GM19193 (cell line): ENCODE results near the gene IQCE.

Source experiments
- POLR2A ChIP-seq: IDR thresholded peaks from 4 replicates; pipeline ENCODE4 v1.6.1; 2011; ENCODE audit not compliant: insufficient read depth, insufficient read length; ENCODE audit errors: extremely low read depth

IQCE gene

DNA sequence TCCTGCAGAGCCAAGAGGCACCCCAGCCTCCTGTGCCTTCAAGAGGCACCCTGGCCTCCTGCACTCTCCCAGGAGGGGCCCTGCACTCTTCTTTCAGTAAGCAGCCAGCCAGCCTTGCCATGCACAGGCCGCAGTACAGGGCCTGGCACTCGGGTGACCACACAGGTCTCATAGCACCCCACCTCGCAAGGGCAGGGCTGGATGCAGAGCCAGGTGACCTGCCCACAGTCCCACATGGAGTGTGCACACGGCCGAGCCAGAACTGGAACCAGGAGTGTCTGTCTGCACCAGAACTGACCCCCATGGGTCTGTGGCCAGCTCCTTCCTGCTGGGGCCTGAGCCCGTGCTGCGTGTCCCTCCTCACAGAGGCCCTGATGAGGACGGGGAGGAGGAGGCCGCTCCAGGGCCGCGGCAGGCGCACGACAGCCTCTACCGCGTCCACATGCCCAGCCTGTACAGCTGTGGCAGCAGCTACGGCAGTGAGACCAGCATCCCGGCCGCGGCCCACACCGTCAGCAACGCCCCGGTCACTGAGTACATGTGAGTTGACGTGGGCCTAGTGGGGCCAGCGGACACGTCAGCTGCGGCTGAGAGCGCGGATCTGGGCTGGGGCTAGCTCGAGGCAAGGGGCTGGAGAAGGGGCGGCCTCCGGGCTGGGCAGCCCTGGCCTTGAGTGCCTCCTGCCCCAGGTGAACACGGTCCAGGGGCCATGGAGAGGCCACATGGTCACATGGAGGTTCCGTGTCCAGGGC lies 99.3 kb downstream of the IQCE start:
- TF ChIP-seq POLR2A, result no peak

DNA sequence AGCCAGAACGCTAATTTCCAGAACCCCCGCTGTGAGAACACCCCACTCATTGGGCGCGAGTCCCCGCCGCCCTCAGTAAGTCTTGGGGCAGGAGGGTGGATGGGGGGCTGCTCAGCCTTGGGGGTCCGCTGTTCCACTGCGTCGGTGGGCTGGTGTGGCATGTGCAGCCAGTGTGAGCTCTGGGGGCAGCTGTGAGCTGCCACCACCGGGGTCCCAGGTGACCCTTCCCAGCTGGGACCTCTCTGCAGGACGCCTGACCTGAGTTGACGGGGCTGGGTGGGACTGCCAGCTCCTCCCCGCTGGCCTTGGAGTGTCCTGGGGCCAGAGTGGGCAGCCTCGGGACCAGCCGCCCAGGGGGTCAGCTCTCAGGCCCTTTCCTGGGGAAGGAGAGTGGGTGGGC lies 100.2 kb downstream of the IQCE start:
- no peak for TF ChIP-seq POLR2A

DNA sequence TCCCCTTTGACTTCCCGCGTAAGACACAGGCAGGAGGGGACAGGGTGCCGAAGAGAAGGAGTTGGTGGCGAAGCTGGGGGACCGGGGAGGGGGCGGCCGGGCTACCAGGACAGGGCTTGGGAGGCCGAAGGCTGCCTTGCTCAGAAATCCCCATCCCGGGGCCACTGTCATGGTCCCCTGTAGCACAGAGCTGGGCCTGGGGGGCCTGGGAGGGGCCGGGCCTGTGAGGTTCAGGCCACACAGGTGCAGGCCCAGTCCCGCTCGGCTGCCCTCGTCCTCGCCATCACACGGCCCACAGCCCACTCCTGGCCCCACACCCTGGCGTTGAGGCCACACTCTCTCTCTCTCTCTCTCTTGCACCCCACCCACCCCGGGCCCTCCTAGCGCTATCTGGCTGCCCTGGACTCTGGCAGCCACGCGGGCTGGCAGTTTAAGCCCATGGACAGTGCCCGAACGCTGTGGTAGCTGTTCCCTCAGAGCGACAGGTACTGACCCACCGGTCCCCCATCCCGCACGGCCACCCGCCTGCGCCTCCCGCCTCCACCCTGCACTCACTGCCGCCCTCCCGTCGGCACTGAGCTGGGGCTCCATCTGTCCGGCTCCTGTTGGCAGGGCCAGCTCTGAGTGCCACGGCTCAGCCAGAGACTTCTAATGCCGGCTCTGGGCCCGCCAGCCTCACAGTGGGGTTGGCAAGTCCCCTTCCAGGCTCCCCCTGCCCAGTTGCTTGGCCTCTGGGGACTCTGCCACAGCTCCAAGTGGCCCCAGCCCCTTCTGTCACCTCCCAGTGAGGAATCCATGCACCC lies 101.0 kb downstream of the IQCE start:
- no peak for TF ChIP-seq POLR2A

DNA sequence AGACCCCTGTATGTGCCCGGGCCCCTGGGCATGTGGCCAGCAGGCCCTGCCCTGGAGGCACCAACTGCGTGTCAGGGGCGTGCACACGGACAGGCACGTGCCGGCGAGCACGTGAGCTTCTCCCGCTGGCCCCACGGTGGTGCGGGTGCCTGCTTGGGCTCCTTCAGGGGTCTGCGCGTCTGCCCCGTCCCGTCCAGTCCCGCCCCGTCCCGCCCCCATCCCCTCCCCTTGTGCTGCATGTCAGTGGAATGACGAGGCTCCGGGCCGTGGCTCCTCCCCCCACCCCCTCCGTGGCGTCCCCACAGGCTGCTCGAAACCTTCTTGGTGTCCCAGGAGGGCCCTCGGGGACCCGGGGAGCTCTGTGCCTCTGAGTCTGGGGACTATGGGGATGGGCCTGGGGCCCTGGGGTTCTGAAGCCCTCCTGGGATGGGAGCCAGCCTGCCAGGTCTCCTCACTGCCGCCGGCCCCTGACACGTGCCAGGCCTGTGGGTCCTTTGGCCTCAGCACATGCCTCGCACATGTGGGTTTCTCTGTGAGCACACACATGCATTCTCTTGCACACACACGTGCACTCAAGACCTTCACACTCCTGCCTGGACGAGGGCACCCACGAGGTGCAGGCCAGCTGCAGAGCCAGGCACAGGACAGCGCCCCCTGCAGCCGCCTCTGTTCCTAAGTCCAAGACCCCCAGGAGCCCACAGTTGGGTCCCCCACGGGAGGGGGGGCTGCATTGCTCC lies 101.7 kb downstream of the IQCE start:
- no peak for TF ChIP-seq POLR2A

DNA sequence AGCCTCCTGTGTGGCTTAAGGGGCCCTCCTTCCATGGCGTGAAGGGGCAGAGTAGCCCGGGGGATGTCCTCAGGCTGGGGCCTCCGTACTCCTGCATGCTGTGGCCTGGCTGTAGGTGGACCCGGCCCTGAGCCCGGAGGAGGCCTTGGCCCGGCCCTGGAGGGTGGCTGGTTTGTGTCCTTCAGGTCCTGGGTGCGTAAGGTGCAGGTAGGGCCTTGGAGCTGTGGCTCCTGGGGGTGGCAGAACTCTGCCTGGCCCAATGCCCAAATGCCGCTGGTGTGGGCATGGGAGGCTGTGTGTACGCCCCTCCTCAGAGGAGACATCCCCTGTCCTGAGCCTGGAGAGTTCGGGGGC lies 102.3 kb downstream of the IQCE start:
- TF ChIP-seq POLR2A, result no peak

DNA sequence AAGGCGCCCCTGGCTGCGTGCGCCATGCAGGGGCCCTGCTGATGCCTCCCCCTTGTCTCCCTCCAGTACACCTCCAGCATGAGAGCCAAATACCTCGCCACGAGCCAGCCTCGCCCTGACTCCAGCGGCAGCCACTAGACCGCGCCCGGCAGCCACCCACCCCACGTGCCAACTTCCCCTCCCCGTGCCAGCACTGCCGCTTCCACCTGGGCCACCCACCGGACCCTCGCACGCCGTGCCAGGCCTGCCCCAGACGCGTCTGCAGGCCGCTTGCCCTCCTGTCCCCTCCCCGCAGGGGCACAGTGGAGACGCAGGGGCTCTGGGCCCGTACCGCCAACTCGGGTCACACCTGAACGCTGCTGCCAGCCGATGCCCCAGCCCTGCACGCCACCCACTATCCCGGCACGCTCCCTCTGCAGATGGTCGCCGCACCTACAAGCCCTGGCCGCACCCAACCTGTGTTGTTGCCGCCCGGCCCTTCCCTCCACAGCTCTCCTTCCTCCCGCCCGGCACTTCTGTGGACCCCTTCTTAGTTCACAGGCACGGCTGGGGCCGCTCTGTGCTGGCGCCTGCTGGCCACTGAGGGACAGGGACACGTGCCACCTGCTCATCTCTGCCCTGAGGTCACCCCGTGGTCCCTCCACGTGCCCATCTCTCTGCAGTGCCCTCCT lies 103.0 kb downstream of the IQCE start:
- no peak for TF ChIP-seq POLR2A

DNA sequence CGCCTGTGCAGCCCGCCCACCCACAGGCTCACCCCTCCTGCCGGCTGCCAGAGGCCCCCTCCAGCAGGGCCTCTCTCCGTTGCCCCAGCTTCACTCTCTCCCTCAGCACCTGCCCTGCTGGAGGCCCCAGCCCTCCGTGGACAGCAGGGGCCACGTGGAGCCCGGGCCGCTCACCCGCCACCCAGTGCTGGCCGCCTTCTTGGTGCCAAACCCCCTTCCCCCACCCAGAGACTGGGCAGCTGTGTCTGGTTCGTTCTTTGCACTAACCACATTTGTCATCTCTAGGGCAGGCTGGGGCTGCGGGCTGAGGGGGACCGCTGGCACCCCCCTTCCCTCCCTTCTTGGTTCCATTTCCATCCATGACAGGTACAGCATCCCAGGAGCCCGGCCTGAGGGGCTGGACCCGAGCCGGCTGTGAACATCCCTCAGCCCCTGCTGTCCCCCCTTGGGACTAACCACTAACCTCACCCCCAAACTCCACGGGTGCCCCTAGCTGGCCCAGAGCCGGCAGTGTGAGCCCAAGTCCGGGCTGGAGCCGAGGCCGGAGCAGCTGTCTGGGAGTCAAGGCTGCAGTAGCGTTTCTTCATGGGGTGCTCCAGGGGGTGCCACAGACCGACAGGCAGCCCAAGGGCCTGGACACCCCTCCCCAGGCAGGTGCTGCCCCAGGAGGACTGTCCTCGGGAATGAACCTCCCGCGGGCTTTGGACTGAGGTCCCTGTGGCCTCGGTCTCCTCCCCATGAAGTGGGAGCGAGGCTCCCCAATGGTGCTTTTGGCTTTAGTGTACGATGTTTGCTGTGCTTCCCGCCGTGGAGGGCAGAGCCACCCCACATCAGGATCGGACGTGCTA lies 103.7 kb downstream of the IQCE start:
- no peak for TF ChIP-seq POLR2A

DNA sequence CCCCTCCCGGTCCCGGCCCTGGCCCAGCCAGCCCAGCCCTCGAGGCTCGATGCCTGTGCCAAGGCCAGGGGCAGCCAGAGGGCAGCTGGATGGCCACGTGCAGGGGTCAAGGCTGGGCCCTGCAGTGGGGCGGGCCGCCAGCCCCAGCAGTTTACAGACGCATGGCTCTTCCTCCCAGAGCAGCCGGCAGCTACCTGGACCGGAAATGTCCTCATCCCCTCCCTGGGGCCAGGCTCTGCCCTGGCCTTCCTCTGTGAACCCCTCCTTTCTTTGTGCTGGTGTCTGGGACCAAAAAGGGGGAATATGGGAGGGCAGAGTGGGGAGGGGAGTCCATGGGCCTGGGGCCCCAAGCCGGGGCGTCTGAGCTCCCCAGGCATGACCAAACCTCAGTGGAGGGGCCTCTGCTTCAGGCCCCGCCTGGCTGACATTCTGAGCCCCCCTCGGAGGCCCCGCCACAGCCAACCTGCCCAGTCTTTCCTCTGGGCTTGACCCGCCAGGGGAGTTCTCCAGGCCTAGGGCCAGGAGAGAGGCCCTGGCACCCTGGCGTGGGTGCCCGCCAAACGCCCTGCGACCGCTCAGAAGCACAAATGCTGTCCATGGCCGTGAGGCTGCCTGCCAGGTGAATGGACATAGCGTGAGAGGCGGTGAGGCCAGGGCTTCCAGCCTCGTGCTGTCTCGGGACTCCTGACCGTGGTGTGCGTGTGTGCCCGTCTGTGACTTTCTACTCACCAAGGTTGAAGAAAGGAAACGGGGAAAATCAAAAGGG lies 104.5 kb downstream of the IQCE start:
- peak; percentile 3 for TF ChIP-seq POLR2A

DNA sequence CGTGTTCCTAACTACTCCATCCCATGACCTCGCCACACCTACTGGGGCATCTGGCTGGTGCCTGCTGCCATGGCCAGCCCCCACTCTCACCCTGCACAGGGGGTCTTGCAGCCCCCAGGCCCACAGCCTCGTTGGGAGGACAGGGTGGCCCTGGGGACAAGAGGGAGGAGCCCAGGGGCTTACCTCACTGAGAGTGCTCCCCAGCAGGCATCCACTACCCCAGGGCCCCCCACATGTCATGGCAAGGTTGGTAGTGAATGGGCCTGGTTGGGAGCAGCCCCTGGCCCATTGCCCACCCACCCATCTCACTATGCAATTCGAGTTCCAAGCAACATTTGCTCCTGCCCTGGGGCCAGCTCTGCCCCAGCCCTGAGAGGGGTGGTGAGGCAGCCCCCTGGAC lies 105.2 kb downstream of the IQCE start:
- TF ChIP-seq POLR2A, result no peak
